Measurements from ENCODE around the gene TBCE. TPM values are rescaled to one million over a fixed set of nuclear protein-coding genes. Genes with fewer than 3 reads are reported as not detected.

TBCE gene
- total RNA-seq, 1 donor from 2014 or later: 41.3 TPM

GRCh38 chr1:235409042-235409820 is 42.0 kb downstream of the TBCE start:
- H3K9ac ChIP-seq: no peak overlapping the region
- no peaks in the 10 kb centered on the region for H4K20me1 ChIP-seq (ENCODE audit: low read depth)
- H3K9me3 ChIP-seq (ENCODE audit: low read depth): no peaks in the 10 kb centered on the region
- H3K27me3 Mint-ChIP-seq (ENCODE audit: insufficient read depth, low read depth): peaks cover 5% of the 10 kb centered on the region
- no peaks in the 10 kb centered on the region for H3K27me3 ChIP-seq
- H3K9me3 Mint-ChIP-seq: peaks cover 2% of the 10 kb centered on the region
- TF ChIP-seq, protein P1, sequence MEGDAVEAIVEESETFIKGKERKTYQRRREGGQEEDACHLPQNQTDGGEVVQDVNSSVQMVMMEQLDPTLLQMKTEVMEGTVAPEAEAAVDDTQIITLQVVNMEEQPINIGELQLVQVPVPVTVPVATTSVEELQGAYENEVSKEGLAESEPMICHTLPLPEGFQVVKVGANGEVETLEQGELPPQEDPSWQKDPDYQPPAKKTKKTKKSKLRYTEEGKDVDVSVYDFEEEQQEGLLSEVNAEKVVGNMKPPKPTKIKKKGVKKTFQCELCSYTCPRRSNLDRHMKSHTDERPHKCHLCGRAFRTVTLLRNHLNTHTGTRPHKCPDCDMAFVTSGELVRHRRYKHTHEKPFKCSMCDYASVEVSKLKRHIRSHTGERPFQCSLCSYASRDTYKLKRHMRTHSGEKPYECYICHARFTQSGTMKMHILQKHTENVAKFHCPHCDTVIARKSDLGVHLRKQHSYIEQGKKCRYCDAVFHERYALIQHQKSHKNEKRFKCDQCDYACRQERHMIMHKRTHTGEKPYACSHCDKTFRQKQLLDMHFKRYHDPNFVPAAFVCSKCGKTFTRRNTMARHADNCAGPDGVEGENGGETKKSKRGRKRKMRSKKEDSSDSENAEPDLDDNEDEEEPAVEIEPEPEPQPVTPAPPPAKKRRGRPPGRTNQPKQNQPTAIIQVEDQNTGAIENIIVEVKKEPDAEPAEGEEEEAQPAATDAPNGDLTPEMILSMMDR (IDR thresholded peaks at IDR 0.05): no peak
- TF ChIP-seq EZH2phosphoT487 (IDR thresholded peaks at IDR 0.05) (no peak), EZH2 (IDR thresholded peaks at IDR 0.05) (no peak)
- no peak overlapping the region for H3K4me3 Mint-ChIP-seq
- no peak overlapping the region for H2AFZ ChIP-seq (replicated peaks)
- no peak for DNase-seq (ENCODE audit: low spot score)
- H3K4me1 Mint-ChIP-seq: no peaks in the 10 kb centered on the region
- no peaks in the 10 kb centered on the region for H3K36me3 Mint-ChIP-seq
- no peak overlapping the region for H3K27ac ChIP-seq
- H3K4me3 ChIP-seq: no peak overlapping the region
- no peak overlapping the region for H3K4me2 ChIP-seq
- H3K4me1 ChIP-seq: no peaks in the 10 kb centered on the region
- no peak overlapping the region for H3K27ac Mint-ChIP-seq
- no peaks in the 10 kb centered on the region for H3K36me3 ChIP-seq
- peaks cover 8% of the 10 kb centered on the region for H3F3A ChIP-seq (ENCODE audit: low read depth)
- peaks cover 4% of the 10 kb centered on the region for H3K79me2 ChIP-seq (ENCODE audit: low read depth)

GRCh38 chr1:235410467-235410866 is 43.2 kb downstream of the TBCE start:
- H3K36me3 ChIP-seq: no peaks in the 10 kb centered on the region
- no peaks in the 10 kb centered on the region for H3K4me1 ChIP-seq
- no peaks in the 10 kb centered on the region for H3K4me1 Mint-ChIP-seq
- no peak overlapping the region for H2AFZ ChIP-seq (replicated peaks)
- no peak overlapping the region for H3K4me2 ChIP-seq
- peaks cover 4% of the 10 kb centered on the region for H3K79me2 ChIP-seq (ENCODE audit: low read depth)
- H3K4me3 Mint-ChIP-seq: no peak overlapping the region
- no peak overlapping the region for H3K27ac Mint-ChIP-seq
- H3K27me3 Mint-ChIP-seq (ENCODE audit: insufficient read depth, low read depth): peaks cover 5% of the 10 kb centered on the region
- H3K27me3 ChIP-seq: no peaks in the 10 kb centered on the region
- no peak overlapping the region for H3K4me3 ChIP-seq
- H3K9ac ChIP-seq: no peak overlapping the region
- H4K20me1 ChIP-seq (ENCODE audit: low read depth): no peaks in the 10 kb centered on the region
- TF ChIP-seq EZH2 (IDR thresholded peaks at IDR 0.05) (no peak), EZH2phosphoT487 (IDR thresholded peaks at IDR 0.05) (no peak)
- TF ChIP-seq, protein P1 (IDR thresholded peaks at IDR 0.05): no peak
- no peak overlapping the region for H3K27ac ChIP-seq
- no peak for DNase-seq (ENCODE audit: low spot score)
- no peaks in the 10 kb centered on the region for H3K9me3 ChIP-seq (ENCODE audit: low read depth)
- H3K36me3 Mint-ChIP-seq: no peaks in the 10 kb centered on the region
- H3F3A ChIP-seq (ENCODE audit: low read depth): peaks cover 16% of the 10 kb centered on the region
- peaks cover 2% of the 10 kb centered on the region for H3K9me3 Mint-ChIP-seq

DNA sequence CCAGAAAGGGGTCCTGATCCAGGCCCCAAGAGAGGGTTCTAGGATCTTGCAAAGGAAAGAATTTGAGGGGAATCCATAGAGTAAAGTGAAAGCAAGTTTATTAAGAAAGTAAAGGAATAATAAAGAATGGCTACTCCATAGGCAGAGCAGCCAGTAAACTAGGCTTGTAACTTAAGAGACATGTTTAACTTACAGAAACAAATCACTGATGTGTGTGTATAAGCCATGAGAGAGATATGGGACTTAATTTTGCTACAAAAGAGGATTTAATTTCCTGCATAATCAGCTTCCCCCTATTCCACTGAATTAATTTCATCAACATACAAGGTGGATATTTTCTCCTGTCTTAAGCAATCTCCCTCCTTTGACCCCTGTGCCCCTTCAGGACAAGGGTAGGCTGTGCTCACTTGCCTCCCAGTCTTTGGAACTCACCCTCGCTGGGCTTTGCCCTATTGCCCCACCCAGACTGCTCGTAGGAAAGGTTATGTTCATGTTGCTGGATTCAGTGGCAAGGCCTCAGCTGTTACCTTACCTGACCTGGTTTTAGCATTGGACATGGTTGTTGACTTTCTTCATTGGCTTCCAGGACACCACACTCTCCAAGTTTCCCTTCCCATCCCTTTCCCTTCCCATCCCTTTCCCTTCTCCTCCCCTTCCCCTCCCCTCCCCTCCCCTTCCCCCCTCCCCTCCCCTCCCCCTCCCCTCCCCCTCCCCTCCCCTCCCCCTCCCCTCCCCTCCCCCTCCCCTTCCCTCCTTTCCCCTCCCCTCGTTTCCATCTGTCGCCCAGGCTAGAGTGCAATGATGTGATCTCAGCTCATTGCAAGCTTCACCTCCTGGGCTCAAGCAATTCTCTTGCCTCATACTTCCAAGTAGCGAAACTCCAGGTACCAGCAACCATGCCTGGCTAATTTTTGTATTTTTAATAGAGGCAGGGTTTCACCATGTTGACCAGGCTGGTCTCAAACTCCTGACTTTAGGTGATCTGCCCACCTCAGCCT is 44.6 kb downstream of the TBCE start:
- peaks cover 5% of the 10 kb centered on the region for H3K27me3 Mint-ChIP-seq (ENCODE audit: insufficient read depth, low read depth)
- H3K36me3 Mint-ChIP-seq: no peaks in the 10 kb centered on the region
- Histone ChIP-seq H3K79me2 (ENCODE audit: low read depth) (peaks cover 4% of the 10 kb centered on the region), H3K4me2 (no peak overlapping the region), H3K4me1 (no peaks in the 10 kb centered on the region), H3K27ac (no peak overlapping the region), H4K20me1 (ENCODE audit: low read depth) (no peaks in the 10 kb centered on the region), H3K9ac (no peak overlapping the region), H2AFZ (replicated peaks) (no peak overlapping the region), H3K27me3 (no peaks in the 10 kb centered on the region), H3F3A (ENCODE audit: low read depth) (peaks cover 16% of the 10 kb centered on the region), H3K4me3 (no peak overlapping the region), H3K9me3 (ENCODE audit: low read depth) (no peaks in the 10 kb centered on the region), H3K36me3 (no peaks in the 10 kb centered on the region)
- no peak for DNase-seq (ENCODE audit: low spot score)
- H3K4me1 Mint-ChIP-seq: no peaks in the 10 kb centered on the region
- no peak for TF ChIP-seq EZH2phosphoT487 (IDR thresholded peaks at IDR 0.05)
- TF ChIP-seq, protein P1 (IDR thresholded peaks at IDR 0.05): no peak
- H3K4me3 Mint-ChIP-seq: no peak overlapping the region
- H3K27ac Mint-ChIP-seq: no peak overlapping the region
- H3K9me3 Mint-ChIP-seq: peaks cover 2% of the 10 kb centered on the region

Measured in neural progenitor cell (in vitro differentiated cells).